Activated T-cell treated with anti-CD3 and anti-CD28 coated beads for 24 hours (primary cell): ENCODE data around the gene MTHFS.
A peak's percentile ranks its signal among the peaks of the same experiment; 100 is the strongest.
"Not testable (repeated sequence)": the region's sequence is repeated elsewhere in the genome, so short reads cannot be mapped to it uniquely, and the experiment has no call there.

Experiments
- DNase-seq: peaks from one replicate; pipeline ENCODE4 v3.0.0-alpha.2; 2020; ENCODE audit warnings: low read depth

MTHFS gene

GRCh38 chr15:79896634-79897379, at the start of gene MTHFS:
MTHFS (minus strand) TSS chr15:79897014; CDS start chr15:79896988, 26 bp downstream.
- peak; percentile 56 for DNase-seq

GRCh38 chr15:79944622-79945021, 47.8 kb upstream of the MTHFS start:
- DNase-seq = no peak

DNA sequence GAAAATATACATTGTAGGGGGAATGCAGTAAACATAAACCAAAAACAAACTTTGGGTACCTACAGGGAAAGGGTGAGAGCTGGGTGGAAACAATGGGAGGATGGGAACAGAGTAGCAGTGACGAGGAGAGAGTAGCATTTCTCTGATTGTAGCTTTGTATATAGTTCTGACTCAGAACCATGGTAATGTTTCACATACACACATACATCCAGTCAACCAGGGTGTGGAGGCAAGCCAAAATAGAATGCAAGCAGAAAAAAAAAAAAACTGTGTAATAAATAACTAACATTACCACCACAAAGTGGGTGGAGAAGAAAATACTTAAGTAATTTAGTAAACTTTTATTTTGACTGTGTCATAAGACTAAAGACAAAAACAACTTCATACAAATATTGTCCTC, 47.0 kb upstream of the MTHFS start:
- no peak for DNase-seq

- no peak for DNase-seq
Measured at GRCh38 chr15:79942741-79943481, 46.1 kb upstream of the MTHFS start.

- DNase-seq = no peak
Measured at GRCh38 chr15:79939399-79939798, 42.6 kb upstream of the MTHFS start.

GRCh38 chr15:79938143-79938542, 41.3 kb upstream of the MTHFS start:
- no peak for DNase-seq

DNA sequence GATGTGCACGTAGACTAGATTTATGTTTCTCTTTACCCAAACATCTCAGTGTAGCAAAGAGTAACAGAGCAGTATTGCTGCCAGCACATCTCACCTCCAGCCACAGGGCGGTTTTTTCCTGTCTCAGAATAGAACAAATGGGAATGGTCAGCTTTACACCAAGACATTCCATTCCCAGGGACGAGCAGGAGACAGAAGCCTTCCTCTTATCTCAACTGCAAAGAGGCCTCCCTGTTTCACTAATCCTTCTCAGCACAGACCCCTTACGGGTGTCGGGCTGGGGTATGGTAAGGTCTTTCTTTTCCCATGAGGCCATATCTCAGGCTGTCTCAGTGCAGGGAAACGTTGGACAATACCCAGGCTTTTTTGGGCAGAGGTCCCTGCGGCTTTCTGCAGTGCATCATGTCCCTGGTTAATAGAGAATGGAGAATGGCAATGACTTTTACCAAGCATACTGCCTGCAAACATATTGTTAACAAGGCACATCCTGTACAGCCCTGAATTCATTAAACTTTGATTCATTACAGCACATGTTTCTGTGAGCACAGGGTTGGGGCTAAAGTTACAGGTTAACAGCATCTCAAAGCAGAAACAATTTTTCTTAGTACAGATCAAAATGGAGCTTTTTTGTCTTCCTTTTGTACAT, 38.9 kb upstream of the MTHFS start:
- not testable (repeated sequence) for DNase-seq

DNA sequence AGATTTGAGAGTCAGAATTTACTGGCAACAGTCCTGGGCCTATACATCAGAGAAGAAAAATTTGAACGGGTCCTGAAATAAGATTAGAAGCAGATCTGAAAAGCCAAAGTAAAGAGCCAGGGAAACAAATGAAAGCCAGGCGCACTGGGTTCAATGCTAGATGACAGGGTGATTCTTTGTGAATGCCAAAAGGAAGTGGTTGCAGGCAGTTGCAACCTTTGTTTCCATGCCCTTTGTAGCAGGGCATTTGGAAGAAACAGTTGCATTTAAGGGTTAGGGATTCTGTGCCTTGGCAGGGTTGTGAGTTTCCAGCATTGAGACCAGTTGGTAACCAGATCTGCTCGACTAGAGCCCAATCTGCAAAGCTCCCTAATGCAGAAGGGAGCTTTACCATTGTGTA, 36.4 kb upstream of the MTHFS start:
- no peak for DNase-seq

DNA sequence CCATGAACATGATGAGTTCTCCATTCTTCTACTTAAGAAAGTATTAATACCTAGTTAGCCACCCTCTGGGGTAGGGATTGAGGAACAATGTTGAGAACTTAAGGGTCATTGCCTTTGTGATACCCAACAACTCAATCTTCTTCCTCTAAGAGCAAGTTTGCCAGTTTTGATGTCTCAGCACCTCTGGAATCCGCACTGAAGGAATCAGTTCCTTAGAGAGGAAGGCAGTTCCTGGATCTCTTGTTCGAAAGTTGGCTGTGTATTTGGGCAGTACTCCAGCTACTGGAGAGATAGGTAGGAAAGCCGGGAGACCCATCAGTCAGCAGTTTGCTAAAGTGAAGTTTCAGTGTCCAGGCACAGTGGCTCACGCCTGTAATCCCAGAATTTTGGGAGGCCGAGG, 35.6 kb upstream of the MTHFS start:
- DNase-seq = no peak

- DNase-seq = no peak
Measured at GRCh38 chr15:79930516-79930915, 33.7 kb upstream of the MTHFS start.

DNA sequence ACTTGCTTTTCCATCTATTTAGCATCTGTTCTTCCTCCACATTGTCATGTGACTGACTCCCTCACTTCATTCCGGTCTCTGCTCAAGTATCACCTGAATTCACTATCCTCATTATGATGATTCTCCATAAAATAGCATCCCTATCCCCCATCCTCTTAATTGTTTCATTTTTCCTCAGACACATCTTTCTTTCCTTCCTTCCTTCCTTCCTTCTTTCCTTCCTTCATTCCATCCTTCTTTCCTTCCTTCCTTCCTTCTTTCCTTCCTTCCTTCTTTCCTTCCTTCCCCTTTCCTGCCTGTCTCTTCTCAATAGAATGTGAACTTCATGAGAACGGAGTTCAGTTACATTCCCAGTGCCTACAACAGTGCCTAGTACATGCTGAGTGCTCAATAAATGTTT, 32.6 kb upstream of the MTHFS start:
- no peak for DNase-seq

- not testable (repeated sequence) for DNase-seq
Measured at GRCh38 chr15:79926116-79926515, 29.3 kb upstream of the MTHFS start.

- DNase-seq = no peak
Measured at GRCh38 chr15:79924379-79924778, 27.6 kb upstream of the MTHFS start.

GRCh38 chr15:79923515-79924169, 26.8 kb upstream of the MTHFS start:
- DNase-seq = peak; percentile 98

DNA sequence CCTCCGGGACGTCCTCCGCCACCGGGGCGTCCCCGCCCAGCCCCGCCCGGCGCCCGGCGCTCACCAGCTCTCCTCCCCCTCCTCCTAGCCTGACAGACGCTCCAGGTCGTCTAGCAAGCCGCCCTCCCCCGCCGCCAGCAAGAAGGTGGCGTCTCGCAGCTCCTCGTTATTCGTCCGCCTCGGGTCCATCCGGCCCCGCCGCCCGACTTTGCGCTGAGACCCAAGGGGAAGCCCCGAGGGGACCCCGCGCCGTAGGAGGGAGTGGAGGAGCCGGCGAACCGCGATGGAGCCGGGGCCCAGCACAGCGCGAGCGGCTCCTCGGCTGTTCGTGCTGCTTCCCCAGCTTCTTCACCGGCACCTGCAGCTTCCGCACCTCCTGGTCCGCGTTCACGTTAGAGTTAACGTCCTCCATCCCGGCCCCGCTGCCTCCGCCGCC, 26.3 kb upstream of the MTHFS start:
- peak; percentile 52 for DNase-seq

DNA sequence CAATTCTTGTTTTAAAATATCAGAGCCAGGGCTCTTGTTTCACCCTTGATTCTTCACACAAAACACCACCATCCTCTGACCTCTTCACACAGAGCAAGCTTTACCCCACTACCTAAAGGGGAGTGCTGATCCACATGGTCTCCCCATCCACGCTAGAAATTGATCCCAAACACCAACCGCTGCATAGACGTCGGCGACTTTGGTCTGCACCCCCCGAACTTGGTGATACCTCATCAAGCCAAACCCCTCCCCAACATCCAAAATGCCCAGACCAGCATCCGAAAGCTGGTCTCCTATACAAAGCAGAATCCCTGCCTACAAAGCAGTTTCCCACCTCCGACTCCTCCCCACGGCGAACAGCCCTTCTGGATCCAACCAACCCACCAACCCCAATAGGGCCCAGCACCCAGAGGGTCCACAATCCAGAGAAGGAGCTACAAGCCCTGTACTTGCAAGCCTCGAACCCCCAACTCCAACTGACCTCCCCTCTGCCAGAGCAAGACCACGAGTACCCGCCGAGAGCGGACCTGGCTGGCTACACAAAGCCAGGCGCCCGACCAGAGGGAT, 25.8 kb upstream of the MTHFS start:
- no peak for DNase-seq

DNA sequence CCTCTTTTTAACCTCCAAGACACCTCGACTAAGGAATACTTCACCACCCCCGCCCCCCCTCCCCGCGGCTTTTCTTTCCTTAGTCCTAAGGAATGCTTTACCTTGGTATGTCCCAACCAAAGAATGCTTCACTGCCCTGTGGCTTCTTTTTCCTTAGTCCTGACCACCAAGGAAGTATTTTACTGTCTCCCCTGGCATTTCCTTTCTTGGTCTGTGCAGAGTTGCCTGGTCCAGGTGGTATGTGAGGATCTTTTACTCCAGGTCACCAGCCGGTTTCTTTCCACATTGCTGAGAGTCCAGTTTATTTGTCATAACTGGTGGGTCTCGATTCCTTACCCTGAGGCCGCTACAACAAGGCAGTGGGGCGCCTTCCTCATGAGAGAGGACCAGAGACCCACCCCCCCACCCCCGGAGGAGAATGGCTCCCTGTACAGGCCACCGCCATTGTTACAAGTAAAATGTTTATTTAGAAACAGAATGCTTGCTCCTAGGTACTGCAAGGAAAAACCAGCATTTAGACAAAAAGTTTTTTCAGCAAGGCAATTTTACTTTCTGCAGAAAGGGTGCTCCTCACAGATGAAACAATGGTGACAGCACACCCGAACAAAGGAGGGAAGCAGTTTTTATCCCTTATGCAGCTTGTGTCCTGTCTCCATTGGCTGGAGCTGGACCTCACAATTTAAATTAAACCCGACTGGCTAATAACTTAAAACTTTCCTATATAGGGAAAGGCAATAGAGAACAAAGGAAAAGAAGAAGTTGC, 23.1 kb upstream of the MTHFS start:
- no peak for DNase-seq

- DNase-seq = no peak
Measured at GRCh38 chr15:79919090-79919748, 22.4 kb upstream of the MTHFS start.

GRCh38 chr15:79918278-79918677, 21.5 kb upstream of the MTHFS start:
- no peak for DNase-seq

GRCh38 chr15:79916502-79917132, 19.8 kb upstream of the MTHFS start:
- no peak for DNase-seq
